PC-3 (cell line): ENCODE data around the gene CACNA1A. TPM values are rescaled to one million over a fixed set of nuclear protein-coding genes. Genes with fewer than 3 reads are reported as not detected.

Source experiments
- ATAC-seq: fragments of 200-7000 bp; cut with Tn5 transposase; 2 replicates; pipeline ENCODE4 v1.9.1; 2020; ENCODE audit warnings: mild to moderate bottlenecking, moderate library complexity
- BruUV-seq: library from RNA; stranded (reverse); fragments of 400-500 nt; replicated peaks from 2 replicates; lab custom pipeline; 2021; lab: Mats Ljungman, UMichigan
- CTCF ChIA-PET: fragments of 300-600 bp; sonication (Branson Sonifier 250); formaldehyde crosslinking; loops from one replicate; lab custom pipeline; 2022; ENCODE audit warnings: antibody characterized with exemption; lab: Charles Lee
- POLR2A ChIA-PET: fragments of 300-600 bp; sonication (Branson Sonifier 250); formaldehyde crosslinking; loops from one replicate; lab custom pipeline; 2022; ENCODE audit warnings: antibody characterized with exemption; ENCODE audit not compliant: unreplicated experiment; lab: Charles Lee
- DNase-seq: peaks from one replicate; pipeline ENCODE4 v3.0.0-alpha.2; 2015
- H2AFZ ChIP-seq: fragments of 300-600 bp; sonication (generic); 2 replicates; pipeline ENCODE4 v1.6.0; 2016; ENCODE audit warnings: antibody characterized with exemption, low read length
- H3F3A ChIP-seq: fragments of 300-600 bp; sonication (generic); one replicate; pipeline ENCODE4 v1.6.0; 2017; ENCODE audit warnings: antibody characterized with exemption, low read length, control low read depth, mild to moderate bottlenecking; ENCODE audit not compliant: unreplicated experiment
- H3K27ac ChIP-seq: fragments of 300-600 bp; sonication (generic); 2 replicates; pipeline ENCODE4 v1.5.1; 2016; ENCODE audit warnings: mild to moderate bottlenecking, low read length
- H3K27me3 ChIP-seq: fragments of 300-600 bp; sonication (generic); 2 replicates; pipeline ENCODE4 v1.6.1; 2016; ENCODE audit warnings: low read length, mixed read lengths
- H3K36me3 ChIP-seq: fragments of 300-600 bp; sonication (generic); 2 replicates; pipeline ENCODE4 v1.6.1; 2016; ENCODE audit warnings: low read depth, mixed run types, low read length, mixed read lengths
- H3K4me1 ChIP-seq: fragments of 300-600 bp; sonication (generic); 2 replicates; pipeline ENCODE4 v1.5.1; 2016; ENCODE audit warnings: low read length; ENCODE audit not compliant: insufficient read depth
- H3K4me2 ChIP-seq: fragments of 300-600 bp; sonication (generic); 2 replicates; pipeline ENCODE4 v1.6.0; 2016; ENCODE audit warnings: low read length
- H3K4me3 ChIP-seq: fragments of 300-600 bp; sonication (generic); 2 replicates; pipeline ENCODE4 v1.5.1; 2016; ENCODE audit warnings: mild to moderate bottlenecking, low read length, mixed read lengths
- H3K79me2 ChIP-seq: fragments of 300-600 bp; sonication (generic); 2 replicates; pipeline ENCODE4 v1.6.1; 2017; ENCODE audit warnings: low read length, mixed read lengths
- H3K9ac ChIP-seq: fragments of 300-600 bp; sonication (generic); 2 replicates; pipeline ENCODE4 v1.6.0; 2016; ENCODE audit warnings: mild to moderate bottlenecking, low read length
- H3K9me2 ChIP-seq: fragments of 300-600 bp; sonication (generic); replicated peaks from 2 replicates; pipeline ENCODE4 v1.6.1; 2016; ENCODE audit warnings: mixed run types, low read length, mixed read lengths
- H3K9me3 ChIP-seq: fragments of 300-600 bp; sonication (generic); 2 replicates; pipeline ENCODE4 v1.6.1; 2016; ENCODE audit warnings: low read length, mixed read lengths
- H4K20me1 ChIP-seq: fragments of 300-600 bp; sonication (generic); 2 replicates; pipeline ENCODE4 v1.6.1; 2016; ENCODE audit warnings: low read length, mixed read lengths
- CTCF ChIP-seq: fragments of 300-600 bp; sonication (generic); conservative IDR thresholded peaks from 2 replicates; pipeline ENCODE4 v1.5.1; 2017; ENCODE audit warnings: antibody characterized with exemption, low read depth, mild to moderate bottlenecking, low read length
- EZH2 ChIP-seq: fragments of 300-600 bp; sonication (generic); IDR thresholded peaks from one replicate; pipeline ENCODE4 v1.6.1; 2017; ENCODE audit warnings: antibody characterized with exemption, mild to moderate bottlenecking, low read length; ENCODE audit not compliant: unreplicated experiment
- EZH2phosphoT487 ChIP-seq: fragments of 300-600 bp; sonication (generic); IDR thresholded peaks from 2 replicates; pipeline ENCODE4 v1.6.1; 2018; ENCODE audit warnings: mild to moderate bottlenecking, antibody characterized with exemption, low read length, borderline replicate concordance
- intact Hi-C: fragments of 100-400 bp; cut with micrococcal nuclease; formaldehyde crosslinking; loops from 2 replicates; pipeline ENCODE4 v1.9.0; 2023
- total RNA-seq: library from RNA; depleted of rRNA; stranded (reverse); fragments of >200 nt; gene quantifications from 2 replicates; pipeline ENCODE4 v1.2.3, GENCODE V29; 2014

Gene CACNA1A
- total RNA-seq, 1 experiment from 2014 or later, result 0.62 TPM

- DNase-seq (no peak), ATAC-seq (no peak)
- H2AFZ ChIP-seq, result no peak overlapping the region
- ChIA-PET CTCF (interaction anchor here (0.6 kb wide), 1 partner anchor 121 kb away, joined by 3 read pairs; no protein-coding TSS in a partner anchor), POLR2A (no interaction called here)
- no peaks in the 10 kb centered on the region for H3K9me3 ChIP-seq
- H3K36me3 ChIP-seq, result no peaks in the 10 kb centered on the region
- no peak overlapping the region for H3K4me2 ChIP-seq
- H3K4me1 ChIP-seq, result no peaks in the 10 kb centered on the region
- 0 out of 2 replicates have a peak, but pooled peaks cover 3% of the 10 kb centered on the region for H3K27me3 ChIP-seq
- H3K79me2 ChIP-seq, result no peaks in the 10 kb centered on the region
- H3K9ac ChIP-seq, result no peak overlapping the region
- no peak overlapping the region for H3K27ac ChIP-seq
- no TSS peak for BruUV-seq
- no peak for TF ChIP-seq EZH2
- TF ChIP-seq CTCF, result no peak
- no peak for TF ChIP-seq EZH2phosphoT487
- H3K9me2 ChIP-seq, result no peaks in the 10 kb centered on the region
- no peak overlapping the region for H3K4me3 ChIP-seq
- H4K20me1 ChIP-seq, result no peaks in the 10 kb centered on the region
- intact Hi-C loops, result no loop called here
- H3F3A ChIP-seq, result no peaks in the 10 kb centered on the region
Measured at GRCh38 chr19:13411899-13412298, 94.4 kb downstream of the CACNA1A start.

- Histone ChIP-seq H3K9ac (no peak overlapping the region), H4K20me1 (no peaks in the 10 kb centered on the region), H3K4me1 (no peaks in the 10 kb centered on the region), H3F3A (no peaks in the 10 kb centered on the region), H3K9me2 (no peaks in the 10 kb centered on the region), H3K79me2 (no peaks in the 10 kb centered on the region), H3K9me3 (no peaks in the 10 kb centered on the region), H3K36me3 (no peaks in the 10 kb centered on the region), H3K4me2 (no peak overlapping the region), H3K4me3 (no peak overlapping the region), H2AFZ (no peak overlapping the region), H3K27me3 (0 out of 2 replicates have a peak, but pooled peaks cover 3% of the 10 kb centered on the region), H3K27ac (no peak overlapping the region)
- intact Hi-C loops, result no loop called here
- DNase-seq (no peak), ATAC-seq (no peak)
- POLR2A ChIA-PET, result no interaction called here
- TF ChIP-seq EZH2 (no peak), CTCF (no peak), EZH2phosphoT487 (no peak)
- CTCF ChIA-PET, result no interaction called here
- no TSS peak for BruUV-seq
Measured at GRCh38 chr19:13410946-13411345, 95.3 kb downstream of the CACNA1A start.

- CTCF ChIA-PET, result no interaction called here
- no peaks in the 10 kb centered on the region for H3K9me2 ChIP-seq
- BruUV-seq, result no TSS peak
- no peak overlapping the region for H2AFZ ChIP-seq
- ATAC-seq (no peak), DNase-seq (no peak)
- H3F3A ChIP-seq, result no peaks in the 10 kb centered on the region
- H3K4me2 ChIP-seq, result no peak overlapping the region
- no peak overlapping the region for H3K27ac ChIP-seq
- H3K4me3 ChIP-seq, result no peak overlapping the region
- H3K9ac ChIP-seq, result no peak overlapping the region
- no peaks in the 10 kb centered on the region for H4K20me1 ChIP-seq
- intact Hi-C loops, result no loop called here
- H3K79me2 ChIP-seq, result no peaks in the 10 kb centered on the region
- H3K4me1 ChIP-seq, result no peaks in the 10 kb centered on the region
- POLR2A ChIA-PET, result no interaction called here
- no peaks in the 10 kb centered on the region for H3K36me3 ChIP-seq
- no peaks in the 10 kb centered on the region for H3K27me3 ChIP-seq
- TF ChIP-seq CTCF (no peak), EZH2 (no peak), EZH2phosphoT487 (no peak)
- no peaks in the 10 kb centered on the region for H3K9me3 ChIP-seq
Measured at GRCh38 chr19:13408889-13409518, 97.3 kb downstream of the CACNA1A start.
